Stimulated activated CD8-positive, alpha-beta memory T cell treated with anti-CD3 and anti-CD28 coated beads, Interleukin-7, amount 100 ng/mL, for 4 hours (primary cell): ENCODE results near the gene PNMA8B.

Experiments
- DNase-seq, 2 donors: peaks; one replicate each; pipeline ENCODE4 v3.0.0-alpha.2; 2020; ENCODE audit warnings: low read depth in 2 of 2

PNMA8B gene

GRCh38 chr19:46487178-46487801, 8.4 kb downstream of the PNMA8B start:
- no peak for DNase-seq

- DNase-seq: no peak
These were observed 9.3 kb downstream of the PNMA8B start for GRCh38 chr19:46486358-46486757.

GRCh38 chr19:46484656-46485055, 11.0 kb downstream of the PNMA8B start:
- DNase-seq: no peak

- DNase-seq: no peak
These were observed 13.0 kb downstream of the PNMA8B start for GRCh38 chr19:46482631-46483030.

GRCh38 chr19:46481947-46482346, 13.7 kb downstream of the PNMA8B start:
- no peak for DNase-seq

GRCh38 chr19:46481223-46481848, 14.3 kb downstream of the PNMA8B start:
- DNase-seq: no peak

- no peak for DNase-seq
These were observed 15.3 kb downstream of the PNMA8B start for GRCh38 chr19:46480415-46480814.

GRCh38 chr19:46478356-46478986, 17.2 kb downstream of the PNMA8B start:
- DNase-seq: no peak

GRCh38 chr19:46475986-46476385, 19.7 kb downstream of the PNMA8B start:
- no peak for DNase-seq

GRCh38 chr19:46474211-46474610, 21.5 kb downstream of the PNMA8B start:
- no peak for DNase-seq

- DNase-seq: no peak
These were observed 23.1 kb downstream of the PNMA8B start for GRCh38 chr19:46472592-46472991.

GRCh38 chr19:46471811-46472543, 23.7 kb downstream of the PNMA8B start:
- DNase-seq: no peak

- no peak for DNase-seq
These were observed 24.4 kb downstream of the PNMA8B start, which contains the start of gene PNMA8A for GRCh38 chr19:46471116-46471733. PNMA8A (minus strand) TSS chr19:46471563; CDS start chr19:46471035, 528 bp downstream.

- no peak for DNase-seq
These were observed 25.3 kb downstream of the PNMA8B start for GRCh38 chr19:46470376-46470775.

- no peak for DNase-seq
These were observed 26.0 kb downstream of the PNMA8B start for GRCh38 chr19:46469541-46470185.

GRCh38 chr19:46466536-46467196, 29.0 kb downstream of the PNMA8B start:
- DNase-seq: no peak

GRCh38 chr19:46463516-46463915, 32.2 kb downstream of the PNMA8B start:
- no peak for DNase-seq

GRCh38 chr19:46461537-46461936, 34.1 kb downstream of the PNMA8B start:
- DNase-seq: no peak

- DNase-seq: no peak
These were observed 34.7 kb downstream of the PNMA8B start for GRCh38 chr19:46460981-46461380.

- DNase-seq: no peak
These were observed 35.6 kb downstream of the PNMA8B start for GRCh38 chr19:46460055-46460454.

GRCh38 chr19:46456930-46457329, 38.7 kb downstream of the PNMA8B start:
- DNase-seq: no peak
